GM18861 (cell line): ENCODE measurements around the gene SPINT4.
"Not testable (repeated sequence)": the region's sequence is repeated elsewhere in the genome, so short reads cannot be mapped to it uniquely, and the experiment has no call there.

Experiments used
- ATAC-seq: cut with Tn5 transposase; IDR thresholded peaks from one replicate; pipeline ENCODE4 v1.9.1; 2021; ENCODE audit not compliant: unreplicated experiment

The SPINT4 gene

DNA sequence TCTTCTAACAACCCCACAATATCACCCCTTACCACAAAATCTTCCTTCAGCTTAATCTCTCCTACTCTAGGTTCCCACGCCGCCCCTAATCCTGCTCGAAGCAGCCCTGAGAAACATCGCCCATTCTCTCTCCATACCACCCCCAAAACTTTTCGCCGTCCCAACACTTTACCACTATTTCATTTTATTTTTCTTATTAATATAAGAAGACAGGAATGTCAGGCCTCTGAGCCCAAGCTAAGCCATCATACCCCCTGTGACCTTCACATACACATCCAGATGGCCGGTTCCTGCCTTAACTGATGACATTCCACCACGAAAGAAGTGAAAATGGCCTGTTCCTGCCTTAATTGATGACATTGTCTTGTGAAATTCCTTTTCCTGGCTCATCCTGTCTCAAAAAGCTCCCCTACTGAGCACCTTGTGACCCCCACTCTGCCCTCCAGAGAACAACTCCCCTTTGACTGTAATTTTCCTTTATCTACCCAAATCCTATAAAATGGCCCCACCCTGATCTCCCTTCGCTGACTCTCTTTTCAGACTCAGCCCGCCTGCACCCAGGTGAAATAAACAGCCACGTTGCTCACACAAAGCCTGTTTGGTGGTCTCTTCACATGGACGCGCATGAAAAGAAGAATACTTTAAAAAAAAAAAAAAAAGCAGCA, 42.6 kb downstream of the SPINT4 start:
- ATAC-seq: not testable (repeated sequence)

DNA sequence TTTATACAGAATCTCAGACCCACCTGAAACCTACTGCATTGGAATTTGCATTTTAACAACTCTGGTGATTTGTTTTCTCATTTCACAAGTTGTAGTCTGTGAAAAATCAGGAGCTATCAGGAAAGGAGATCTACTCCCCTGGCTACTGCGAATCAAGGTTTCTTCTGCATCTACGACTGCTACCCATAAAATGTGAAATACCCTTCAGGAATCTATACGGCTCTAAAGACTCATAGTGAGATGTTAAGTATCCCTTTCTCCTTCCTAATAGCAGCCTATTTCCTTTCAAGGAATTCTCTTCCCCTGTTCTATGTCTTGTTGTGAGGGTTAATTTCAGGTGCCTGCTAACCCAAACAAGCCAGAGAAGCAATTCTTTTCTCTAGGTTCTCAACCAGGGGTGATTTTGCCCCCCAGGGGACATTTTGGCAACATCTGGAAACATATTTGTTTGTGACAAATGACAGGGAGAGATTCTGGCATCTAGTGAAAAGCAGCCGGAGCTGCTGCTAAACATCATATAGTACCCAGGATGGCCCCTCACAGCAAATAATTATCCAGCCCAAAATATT, 43.2 kb downstream of the SPINT4 start:
- ATAC-seq: no peak

DNA sequence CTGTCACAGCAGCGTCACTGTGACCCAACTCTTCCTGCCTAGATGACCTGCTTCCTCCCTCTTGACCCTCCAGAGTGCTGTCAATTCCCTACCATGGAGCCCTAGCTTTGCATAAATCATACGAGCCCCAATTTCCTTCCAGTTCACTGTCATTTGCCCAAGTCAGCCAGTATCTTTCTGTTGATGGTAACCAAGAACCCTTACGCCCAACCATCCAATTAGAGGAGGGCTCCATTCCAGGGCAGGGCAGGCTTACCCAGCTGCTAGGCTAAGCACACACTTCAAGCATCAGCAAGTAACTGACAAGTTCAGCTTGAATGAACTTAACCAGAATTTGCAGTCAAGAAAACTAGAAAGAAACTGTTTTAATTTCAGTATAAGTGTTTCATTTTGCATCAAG, 43.8 kb downstream of the SPINT4 start:
- ATAC-seq: no peak

- no peak for ATAC-seq
Measured at GRCh38 chr20:45768479-45768878, 46.3 kb downstream of the SPINT4 start.

DNA sequence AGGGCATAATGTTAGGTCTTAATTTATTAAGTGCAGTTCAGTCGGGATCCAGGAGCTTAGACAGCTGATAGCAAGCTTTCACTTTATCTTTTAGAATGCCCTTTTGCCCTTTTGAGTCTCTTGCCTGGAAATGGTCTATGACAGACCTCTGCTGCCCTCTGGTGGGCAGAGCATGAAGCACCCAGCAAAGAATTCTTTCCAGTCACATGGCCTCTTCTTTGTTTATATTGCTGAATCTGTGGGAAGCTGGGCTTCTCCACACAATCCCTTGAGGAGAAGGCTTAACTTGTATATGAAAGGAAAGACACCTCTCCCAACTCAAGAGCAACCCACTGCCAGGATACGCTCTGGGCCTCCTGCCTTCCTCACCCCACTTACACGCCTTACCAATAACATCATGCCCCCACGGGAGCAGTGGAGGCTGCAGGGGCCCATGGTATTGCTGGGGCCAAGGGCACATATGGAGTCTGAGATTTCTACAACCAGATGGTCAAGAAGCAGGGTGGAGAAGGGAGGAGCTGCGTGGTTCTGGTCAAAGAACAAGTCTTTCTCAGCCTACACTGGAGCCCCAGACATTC, 49.1 kb downstream of the SPINT4 start:
- no peak for ATAC-seq

DNA sequence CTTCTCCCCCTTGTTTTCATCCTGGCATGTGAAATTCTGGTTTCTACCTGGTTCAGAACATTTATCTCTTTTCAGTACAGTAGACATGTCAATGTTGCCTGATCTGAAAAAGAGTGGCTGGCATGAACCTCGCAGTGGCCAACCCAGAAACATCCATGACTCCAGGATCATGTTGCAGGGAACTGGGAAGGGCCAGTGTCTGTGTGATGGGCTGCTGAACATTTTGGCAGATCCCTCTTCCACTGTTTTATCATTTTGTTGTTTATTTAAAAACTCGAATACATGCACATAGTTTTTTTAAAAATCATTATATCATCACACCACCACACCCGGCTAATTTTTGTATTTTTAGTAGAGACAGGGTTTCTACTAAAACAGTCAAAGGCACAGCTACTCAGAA, 50.5 kb downstream of the SPINT4 start:
- no peak for ATAC-seq

DNA sequence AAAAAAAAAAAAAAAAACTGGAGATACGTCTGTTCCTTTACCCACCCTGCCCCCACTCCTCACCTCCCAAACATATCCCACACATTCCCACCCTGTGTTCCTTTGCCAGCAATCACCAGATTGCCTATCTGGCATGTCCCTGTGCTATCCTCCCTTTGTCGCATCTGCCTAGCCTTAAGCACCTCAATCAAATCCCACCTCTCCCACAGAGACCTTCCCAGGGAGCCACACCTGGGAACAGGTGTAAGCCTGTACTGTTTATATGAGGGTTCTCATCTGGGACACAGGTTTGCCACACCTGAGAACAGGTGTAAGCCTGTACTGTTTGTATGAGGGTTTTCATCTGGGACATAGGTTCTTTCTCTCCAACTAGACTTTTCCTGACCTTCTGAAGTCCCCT, 52.8 kb downstream of the SPINT4 start:
- no peak for ATAC-seq

- no peak for ATAC-seq
Measured at GRCh38 chr20:45775411-45775810, 53.3 kb downstream of the SPINT4 start.
